ENCODE results near the gene UCKL1.
"Not testable (repeated sequence)": the region's sequence is repeated elsewhere in the genome, so short reads cannot be mapped to it uniquely, and the experiment has no call there.

The UCKL1 gene

GRCh38 chr20:63955827-63956663, at the start of gene UCKL1:
UCKL1 (minus strand) TSS chr20:63956416; CDS start chr20:63956372, 44 bp downstream.
- DNase-seq: peak; percentile 93

DNA sequence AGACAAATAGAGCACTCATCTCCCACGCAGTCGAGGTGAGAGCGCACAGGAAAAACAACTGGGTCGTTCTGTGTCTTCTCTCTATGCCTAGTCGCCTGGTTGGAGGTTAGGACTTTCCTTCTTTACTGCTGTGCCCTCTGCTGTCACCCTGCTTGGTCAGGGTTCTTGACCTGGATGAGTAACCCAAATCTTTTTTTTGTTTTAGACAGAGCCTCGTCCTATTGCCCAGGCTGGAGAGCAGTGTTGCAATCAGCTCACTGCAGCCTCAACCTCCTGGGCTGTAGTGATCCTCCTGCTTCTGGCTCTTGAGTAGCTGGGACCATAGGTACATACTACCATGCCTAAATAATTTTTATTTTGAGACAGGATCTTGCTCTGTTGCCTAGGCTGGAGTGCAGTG, 49.2 kb upstream of the UCKL1 start:
- DNase-seq: no peak

GRCh38 chr20:64003960-64004725, 47.9 kb upstream of the UCKL1 start:
- DNase-seq: no peak

- no peak for DNase-seq
Observed at GRCh38 chr20:64001607-64002011, 45.4 kb upstream of the UCKL1 start.

DNA sequence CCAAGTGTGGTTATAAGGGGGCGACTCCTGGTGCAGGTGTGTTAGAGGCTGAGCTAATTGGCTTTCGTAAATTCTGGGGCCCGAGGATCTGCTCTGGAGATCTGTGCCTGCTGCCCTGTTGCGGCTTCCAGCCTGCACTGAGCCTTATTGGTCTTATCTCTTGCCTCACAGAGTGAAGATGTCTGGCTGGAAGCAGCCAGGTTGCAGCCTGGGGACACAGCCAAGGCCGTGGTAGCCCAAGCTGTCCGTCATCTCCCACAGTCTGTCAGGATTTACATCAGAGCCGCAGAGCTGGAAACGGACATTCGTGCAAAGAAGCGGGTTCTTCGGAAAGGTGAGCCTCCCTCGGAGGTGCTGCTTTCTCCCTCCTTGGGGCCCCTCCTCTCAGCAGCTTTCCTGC, 44.7 kb upstream of the UCKL1 start:
- no peak for DNase-seq

DNA sequence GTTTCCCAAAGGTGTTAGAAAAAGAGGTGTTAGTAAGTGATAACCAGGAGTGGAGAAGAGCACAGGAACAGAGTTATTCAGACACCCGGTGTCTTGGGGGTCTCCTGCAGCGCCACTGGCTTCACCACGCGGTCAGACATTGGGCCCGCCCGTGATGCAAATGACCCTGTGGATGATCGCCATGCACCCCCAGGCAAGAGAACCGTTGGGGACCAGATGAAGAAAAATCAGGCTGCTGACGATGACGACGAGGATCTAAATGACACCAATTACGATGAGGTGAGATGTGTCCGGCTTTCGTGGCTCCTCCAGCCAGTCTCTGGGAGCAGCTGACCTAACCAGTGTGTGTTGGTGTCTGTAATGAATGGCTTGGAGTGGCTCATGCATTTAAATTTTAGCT, 26.7 kb upstream of the UCKL1 start:
- DNase-seq: no peak

- peak; percentile 95 for DNase-seq
Observed at GRCh38 chr20:63980806-63981728, 24.9 kb upstream of the UCKL1 start, which contains the start of gene PRPF6. PRPF6 (plus strand) TSS chr20:63981132; CDS start chr20:63981246, 114 bp downstream.

- DNase-seq: no peak
Observed at GRCh38 chr20:63980317-63980805, 24.1 kb upstream of the UCKL1 start.

DNA sequence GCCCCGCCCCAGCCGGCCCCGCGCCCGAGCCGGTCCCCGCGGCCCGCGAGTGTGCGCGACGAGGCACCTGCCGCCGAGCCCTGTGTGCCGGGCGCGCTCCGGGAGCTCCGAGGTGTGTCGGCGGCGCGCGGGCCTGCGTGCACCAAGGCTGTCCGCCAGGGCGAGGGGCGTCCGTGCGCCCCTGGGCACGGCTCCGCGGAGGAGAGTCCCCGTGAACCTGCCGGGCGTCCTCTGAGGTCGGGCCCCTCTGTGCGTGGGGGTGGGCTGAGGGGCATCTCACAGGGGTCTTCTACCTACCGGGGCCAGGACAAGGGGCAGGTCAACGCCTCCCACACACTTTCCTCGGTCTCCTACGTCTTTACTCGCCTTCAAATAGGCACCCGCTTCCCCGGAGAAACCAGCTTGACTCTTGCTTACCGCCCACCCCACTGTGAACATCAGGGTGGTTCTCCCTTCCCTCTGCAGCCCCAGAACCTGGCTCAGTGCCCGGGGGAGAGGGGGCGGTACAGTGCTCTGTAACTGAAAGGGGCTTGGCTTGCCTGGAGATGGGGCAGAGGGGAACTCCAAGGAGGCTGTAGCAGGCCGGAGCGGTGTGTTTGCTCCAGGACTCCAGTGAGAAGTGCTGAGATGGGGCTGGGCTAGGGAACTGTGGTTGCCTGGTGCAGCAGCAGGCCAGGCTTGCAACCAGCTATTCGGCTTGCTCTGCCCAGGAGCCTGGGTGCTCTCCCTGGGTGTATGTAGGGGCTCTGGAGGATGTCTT, 23.5 kb upstream of the UCKL1 start, which contains the start of gene SAMD10:
Gene SAMD10, minus strand, starts transcription at position 86 of the 760 bp plus-strand sequence. CDS start 175 bp downstream, outside the sequence.
- peak; percentile 88 for DNase-seq

GRCh38 chr20:63979229-63979556, 23.0 kb upstream of the UCKL1 start:
- peak; percentile 29 for DNase-seq

DNA sequence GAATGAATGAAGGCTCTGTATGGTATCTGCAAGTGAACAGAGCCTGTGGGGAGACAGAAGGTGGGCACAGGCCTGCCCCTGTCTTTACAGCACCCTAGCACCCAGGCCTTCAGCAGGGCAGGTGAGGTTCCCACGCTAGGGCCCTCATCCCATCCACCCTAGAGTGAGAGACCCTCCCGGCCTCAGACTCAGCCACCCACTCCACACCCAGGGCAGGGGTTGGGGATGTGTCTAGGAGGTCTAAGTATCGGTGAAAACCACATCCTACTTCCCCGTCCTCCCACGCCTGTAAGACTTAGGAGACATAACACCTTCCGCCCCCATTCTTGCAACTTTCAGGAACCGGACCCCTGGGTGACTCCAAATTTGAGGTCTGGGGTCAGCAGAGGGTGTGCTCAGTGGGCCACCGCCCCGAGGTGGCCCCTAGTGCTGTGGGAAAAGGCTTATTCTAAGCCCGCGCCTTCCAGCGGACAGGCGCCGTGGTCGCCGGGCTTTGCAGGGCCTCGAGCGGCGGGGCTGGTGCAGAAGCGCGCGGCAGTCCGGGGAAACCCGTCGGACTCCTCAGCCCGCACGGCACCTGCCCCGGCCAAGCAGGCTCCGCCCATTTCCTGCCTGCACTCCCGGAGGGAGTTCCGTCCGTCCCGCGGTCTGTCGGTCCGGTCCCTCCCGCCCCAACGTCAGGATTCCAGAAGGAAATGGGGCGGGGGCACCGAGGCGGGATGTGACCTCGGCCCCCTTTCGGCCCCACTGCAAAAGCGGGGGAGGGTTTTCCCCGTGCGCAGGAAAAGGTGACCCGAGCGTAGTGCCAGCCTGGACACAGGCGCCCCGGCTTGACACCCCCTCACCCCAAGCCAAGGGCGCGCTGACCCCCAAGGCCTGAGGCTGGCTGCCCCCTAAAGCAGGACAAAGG, 22.4 kb upstream of the UCKL1 start:
- peak; percentile 70 for DNase-seq

GRCh38 chr20:63977739-63978276, 21.6 kb upstream of the UCKL1 start:
- no peak for DNase-seq

GRCh38 chr20:63976980-63977738, 20.9 kb upstream of the UCKL1 start:
- DNase-seq: no peak

- DNase-seq: not testable (repeated sequence)
Observed at GRCh38 chr20:63976511-63976910, 20.3 kb upstream of the UCKL1 start.

DNA sequence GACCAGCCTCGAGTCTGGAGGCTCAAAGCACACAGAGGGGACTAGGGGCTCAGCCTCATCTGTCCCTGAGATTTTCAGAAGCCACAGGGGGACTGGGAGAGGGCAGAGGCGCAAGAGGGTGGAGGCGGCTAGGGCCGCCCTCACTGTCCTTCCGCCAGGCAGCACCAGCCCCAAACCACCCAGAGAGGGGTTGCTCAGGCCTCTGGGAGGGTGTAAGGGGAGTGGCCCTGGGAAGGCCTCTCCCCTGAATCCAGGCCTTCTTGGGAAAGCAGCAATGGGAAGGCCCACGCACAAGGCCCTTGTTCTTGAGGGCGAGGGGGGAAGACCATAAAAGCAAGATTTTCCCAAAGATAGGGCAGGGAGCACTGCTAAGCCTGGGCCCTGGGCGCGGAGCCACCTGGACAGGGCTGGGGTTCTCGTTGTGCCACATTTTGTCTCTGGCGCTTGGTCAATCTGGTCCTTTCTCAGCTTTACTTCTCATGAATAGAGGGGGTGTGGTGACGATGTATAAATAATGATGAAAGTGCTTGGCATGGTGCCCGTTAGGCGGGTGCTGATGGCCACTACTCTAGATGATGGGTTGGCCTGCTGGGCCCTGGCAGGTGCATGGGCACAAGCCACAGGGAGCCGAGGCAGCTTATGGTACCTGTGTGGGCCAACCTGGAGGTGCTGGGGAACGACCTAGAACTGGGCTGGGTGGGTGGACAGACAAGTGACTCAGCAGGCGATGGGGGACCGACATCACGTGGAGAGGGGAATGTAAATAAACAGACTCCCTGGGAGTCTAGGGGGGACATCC, 18.4 kb upstream of the UCKL1 start:
- DNase-seq: peak; percentile 23

DNA sequence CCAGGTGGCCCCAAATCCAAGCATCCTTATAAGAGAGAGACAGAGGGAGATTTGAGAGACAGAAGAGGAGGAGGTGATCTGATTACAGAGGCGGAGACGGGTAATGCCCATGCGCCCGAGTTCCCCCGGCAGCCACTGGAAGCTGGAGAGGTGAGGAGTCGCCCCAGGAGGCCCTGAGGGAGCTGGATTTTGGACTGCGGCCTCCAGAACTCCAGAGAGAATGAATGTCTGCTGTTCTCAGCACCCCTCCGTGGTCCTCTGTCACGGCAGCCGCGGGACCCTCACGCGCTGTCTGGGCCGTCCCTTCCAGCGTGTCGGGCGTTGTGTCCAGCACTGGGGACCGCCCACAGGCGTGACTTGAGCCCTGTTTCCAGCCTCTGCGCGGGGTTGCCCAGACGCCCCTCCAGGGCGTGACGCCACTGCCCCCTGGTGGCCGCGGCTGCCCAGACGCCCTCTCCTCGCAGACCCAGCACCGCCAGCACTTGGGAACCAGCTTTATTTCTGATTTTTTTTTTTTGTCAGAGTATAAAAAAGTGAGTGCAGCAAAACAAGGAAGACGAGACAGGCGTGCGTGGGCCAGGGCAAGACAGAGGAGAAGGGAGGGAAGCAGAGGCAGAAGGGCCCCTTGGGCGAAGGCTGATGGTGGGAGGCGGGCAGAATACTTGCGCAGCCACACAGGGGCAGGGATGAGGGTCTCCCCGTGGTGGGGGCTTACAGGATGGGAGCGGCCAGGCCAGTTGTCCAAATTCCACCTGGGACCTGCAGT, 17.6 kb upstream of the UCKL1 start:
- peak; percentile 92 for DNase-seq

DNA sequence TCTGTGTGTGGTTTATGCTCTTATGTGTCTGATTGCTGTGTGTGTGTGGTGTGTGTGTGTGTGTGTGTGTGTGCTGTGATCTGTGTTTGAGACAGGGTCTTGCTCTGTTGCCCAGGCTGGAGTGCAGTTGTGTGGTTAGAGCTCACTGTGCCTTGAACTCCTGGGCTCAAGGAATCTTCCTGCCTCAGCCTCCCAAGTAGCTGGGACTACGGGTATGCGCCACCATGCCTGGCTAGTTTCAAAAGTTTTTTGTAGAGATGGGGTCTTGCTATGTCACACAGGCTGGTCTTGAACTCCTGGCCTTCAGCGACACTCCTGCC, 16.9 kb upstream of the UCKL1 start:
- no peak for DNase-seq

Measured in right hindlimb (tissue), 1 donor.